Activated CD4-positive, alpha-beta T cell treated with anti-CD3 and anti-CD28 coated beads, Interleukin-2, amount 50 U/mL, for 24 hours (primary cell): Measurements from ENCODE around the gene BAIAP2L2.

Experiments
- DNase-seq, 2 donors: peaks; one replicate each; pipeline ENCODE4 v3.0.0-alpha.2; 2020; ENCODE audit warnings: low read depth in 1 of 2, low spot score in 1 of 2

BAIAP2L2 gene

GRCh38 chr22:38108561-38109319 is 1.7 kb downstream of the BAIAP2L2 start:
- DNase-seq, result no peak

- DNase-seq, result no peak
These were observed 2.6 kb downstream of the BAIAP2L2 start for GRCh38 chr22:38107692-38108515.

- no peak for DNase-seq
These were observed 3.5 kb downstream of the BAIAP2L2 start for GRCh38 chr22:38106814-38107578.

GRCh38 chr22:38104084-38104483 is 6.4 kb downstream of the BAIAP2L2 start:
- no peak for DNase-seq

- DNase-seq, result no peak
These were observed 6.8 kb downstream of the BAIAP2L2 start for GRCh38 chr22:38103641-38104040.

- no peak for DNase-seq
These were observed 11.9 kb downstream of the BAIAP2L2 start for GRCh38 chr22:38098410-38099249.

GRCh38 chr22:38097557-38098409 is 12.7 kb downstream of the BAIAP2L2 start:
- DNase-seq, result no peak

- no peak for DNase-seq
These were observed 13.4 kb downstream of the BAIAP2L2 start for GRCh38 chr22:38097058-38097457.

GRCh38 chr22:38089474-38089851 is 21.0 kb downstream of the BAIAP2L2 start:
- DNase-seq, result no peak

- no peak for DNase-seq
These were observed 21.6 kb downstream of the BAIAP2L2 start for GRCh38 chr22:38088629-38089473.

GRCh38 chr22:38087855-38088254 is 22.6 kb downstream of the BAIAP2L2 start:
- no peak for DNase-seq

- no peak for DNase-seq
These were observed 23.5 kb downstream of the BAIAP2L2 start for GRCh38 chr22:38086942-38087341.

- no peak for DNase-seq
These were observed 24.3 kb downstream of the BAIAP2L2 start for GRCh38 chr22:38086001-38086845.

- no peak for DNase-seq
These were observed 25.0 kb downstream of the BAIAP2L2 start for GRCh38 chr22:38085501-38085900.

GRCh38 chr22:38085056-38085455 is 25.4 kb downstream of the BAIAP2L2 start:
- DNase-seq, result no peak

- DNase-seq, result no peak
These were observed 26.4 kb downstream of the BAIAP2L2 start, which contains the start of gene SLC16A8 for GRCh38 chr22:38083931-38084631. Gene SLC16A8, minus strand, starts transcription at chr22:38084184. Its CDS starts 1,311 bp downstream, at chr22:38082873.

- no peak for DNase-seq
These were observed 27.3 kb downstream of the BAIAP2L2 start for GRCh38 chr22:38082986-38083710.
